H9 (cell line): ENCODE measurements around the gene LRP10. TPM values are rescaled to one million over a fixed set of nuclear protein-coding genes. Genes with fewer than 3 reads are reported as not detected.

Source experiments
- DNase-seq: peaks from one replicate; pipeline ENCODE4 v3.0.0-alpha.2; 2017
- H2AFZ ChIP-seq: one replicate; pipeline ENCODE4 v1.6.1; 2013; ENCODE audit warnings: mild to moderate bottlenecking, low read length, control low read depth, moderate library complexity
- H2AK5ac ChIP-seq: 2 replicates; pipeline ENCODE4 v1.6.1; 2013; ENCODE audit warnings: low read length, control low read depth, mixed read lengths; ENCODE audit not compliant: insufficient read length
- H2BK120ac ChIP-seq: one replicate; pipeline ENCODE4 v1.6.1; 2013; ENCODE audit warnings: low read depth, mild to moderate bottlenecking, low read length, control low read depth, inconsistent platforms; ENCODE audit not compliant: poor library complexity, severe bottlenecking
- H2BK12ac ChIP-seq: 2 replicates; pipeline ENCODE4 v1.6.1; 2013; ENCODE audit warnings: low read length, control low read depth, mixed read lengths, low read depth; ENCODE audit not compliant: insufficient read length
- H2BK15ac ChIP-seq: 2 replicates; pipeline ENCODE4 v1.6.1; 2013; ENCODE audit warnings: low read depth, low read length, control low read depth
- H2BK20ac ChIP-seq: one replicate; pipeline ENCODE4 v1.6.1; 2013; ENCODE audit warnings: low read depth, mild to moderate bottlenecking, low read length, control low read depth, inconsistent platforms; ENCODE audit not compliant: poor library complexity, severe bottlenecking
- H2BK5ac ChIP-seq: 2 replicates; pipeline ENCODE4 v1.6.1; 2013; ENCODE audit warnings: low read length, control low read depth, mixed read lengths; ENCODE audit not compliant: insufficient read length
- H3K14ac ChIP-seq: 2 replicates; pipeline ENCODE4 v1.6.1; 2013; ENCODE audit warnings: low read length, control low read depth; ENCODE audit not compliant: insufficient read depth
- H3K18ac ChIP-seq: 2 replicates; pipeline ENCODE4 v1.6.1; 2013; ENCODE audit warnings: low read depth, mild to moderate bottlenecking, mixed read lengths, low read length, control low read depth; ENCODE audit not compliant: insufficient read length
- H3K23ac ChIP-seq: 2 replicates; pipeline ENCODE4 v1.6.1; 2013; ENCODE audit warnings: low read length, control low read depth, mixed read lengths, low read depth; ENCODE audit not compliant: insufficient read length
- H3K23me2 ChIP-seq: 2 replicates; pipeline ENCODE4 v1.6.1; 2013; ENCODE audit warnings: low read depth, mild to moderate bottlenecking, mixed read lengths, low read length, control low read depth; ENCODE audit not compliant: insufficient read length, poor library complexity, severe bottlenecking
- H3K27ac ChIP-seq: 2 replicates; pipeline ENCODE4 v1.5.1; 2013; ENCODE audit warnings: low read length, control low read depth, mixed read lengths, low read depth; ENCODE audit not compliant: insufficient read length
- H3K27me3 ChIP-seq: 2 replicates; pipeline ENCODE4 v1.6.1; 2013; ENCODE audit warnings: low read length, control low read depth, inconsistent platforms; ENCODE audit not compliant: insufficient read depth
- H3K4ac ChIP-seq: 2 replicates; pipeline ENCODE4 v1.6.1; 2013; ENCODE audit warnings: low read depth, mild to moderate bottlenecking, control low read depth, inconsistent platforms, low read length, moderate library complexity
- H3K4me1 ChIP-seq: 2 replicates; pipeline ENCODE4 v1.6.1; 2013; ENCODE audit warnings: low read length, control low read depth, inconsistent platforms; ENCODE audit not compliant: insufficient read depth
- H3K4me2 ChIP-seq: 2 replicates; pipeline ENCODE4 v1.6.1; 2013; ENCODE audit warnings: low read length, control low read depth, mixed read lengths; ENCODE audit not compliant: insufficient read length, insufficient read depth
- H3K56ac ChIP-seq: 2 replicates; pipeline ENCODE4 v1.6.1; 2013; ENCODE audit warnings: low read depth, mild to moderate bottlenecking, mixed read lengths, low read length, control low read depth; ENCODE audit not compliant: insufficient read length
- H3K79me1 ChIP-seq: 2 replicates; pipeline ENCODE4 v1.6.1; 2013; ENCODE audit warnings: low read depth, mild to moderate bottlenecking, moderate library complexity, low read length, control low read depth, inconsistent platforms; ENCODE audit not compliant: insufficient read depth, poor library complexity, severe bottlenecking
- H3K79me2 ChIP-seq: 2 replicates; pipeline ENCODE4 v1.6.1; 2013; ENCODE audit warnings: low read length, control low read depth, inconsistent platforms; ENCODE audit not compliant: insufficient read depth
- H3K9ac ChIP-seq: 2 replicates; pipeline ENCODE4 v1.6.1; 2013; ENCODE audit warnings: low read length, control low read depth, mixed read lengths; ENCODE audit not compliant: insufficient read length; ENCODE audit errors: extremely low read depth
- H3K9me3 ChIP-seq: one replicate; pipeline ENCODE4 v1.6.1; 2013; ENCODE audit warnings: low read depth, low read length, inconsistent platforms; ENCODE audit not compliant: control insufficient read depth
- H3T11ph ChIP-seq: one replicate; pipeline ENCODE4 v1.6.1; 2013; ENCODE audit warnings: mild to moderate bottlenecking, low read length, control low read depth, inconsistent platforms
- H4K20me1 ChIP-seq: one replicate; pipeline ENCODE4 v1.6.1; 2013; ENCODE audit not compliant: control insufficient read depth, insufficient read length, insufficient read depth
- H4K5ac ChIP-seq: 2 replicates; pipeline ENCODE4 v1.6.1; 2013; ENCODE audit warnings: low read depth, mild to moderate bottlenecking, mixed read lengths, low read length, control low read depth; ENCODE audit not compliant: insufficient read length
- H4K8ac ChIP-seq: replicated peaks from 2 replicates; pipeline ENCODE4 v1.6.1; 2013; ENCODE audit warnings: low read length, control low read depth, mixed read lengths, low read depth; ENCODE audit not compliant: insufficient read length
- H4K91ac ChIP-seq: 2 replicates; pipeline ENCODE4 v1.6.1; 2013; ENCODE audit warnings: low read depth, mild to moderate bottlenecking, moderate library complexity, mixed read lengths, low read length, control low read depth; ENCODE audit not compliant: insufficient read length
- H3K27ac Mint-ChIP-seq, 3 experiments: 2 replicates in 2 of 3; 3 replicates in 1 of 3; pipeline ENCODE4 v1.8.0; 2020 to 2021; ENCODE audit warnings: mixed read lengths in 3 of 3, mild to moderate bottlenecking in 1 of 3, moderate library complexity in 1 of 3
- H3K27me3 Mint-ChIP-seq: 2 replicates; pipeline ENCODE4 v1.8.0; 2021; ENCODE audit warnings: low read depth, mild to moderate bottlenecking, moderate library complexity, mixed read lengths
- H3K36me3 Mint-ChIP-seq, 3 experiments: 2 replicates in 2 of 3; 3 replicates in 1 of 3; pipeline ENCODE4 v1.8.0; 2020 to 2021; ENCODE audit warnings: low read depth in 3 of 3, mixed read lengths in 3 of 3; ENCODE audit not compliant: insufficient read depth in 1 of 3
- H3K4me1 Mint-ChIP-seq, 2 experiments: 2 replicates each; pipeline ENCODE4 v1.8.0; 2020; ENCODE audit warnings: mixed read lengths in 2 of 2
- H3K4me3 Mint-ChIP-seq, 2 experiments: 2 replicates in 1 of 2; 3 replicates in 1 of 2; pipeline ENCODE4 v1.8.0; 2020 to 2021; ENCODE audit warnings: mild to moderate bottlenecking in 2 of 2, mixed read lengths in 2 of 2, moderate library complexity in 1 of 2
- H3K9me3 Mint-ChIP-seq, 2 experiments: 2 replicates in 1 of 2; 3 replicates in 1 of 2; pipeline ENCODE4 v1.8.0; 2020; ENCODE audit warnings: mild to moderate bottlenecking in 2 of 2, mixed read lengths in 2 of 2, moderate library complexity in 1 of 2
- WGBS: extraction: QIAGEN DNeasy Blood & Tissue Kit; methylation state at CpG from one replicate; pipeline ENCODE4 v1.1.7; 2013; ENCODE audit warnings: missing lambda C conversion rate, low lambda C conversion rate, mixed read lengths; ENCODE audit not compliant: insufficient read length; ENCODE audit errors: extremely low coverage; 5-methylcytosine and 5-hydroxymethylcytosine counted together
- total RNA-seq: library from RNA; stranded (reverse); gene quantifications from 2 replicates; pipeline ENCODE4 v1.2.1, GENCODE V29; 2021
- TF ChIP-seq, protein P1 (sequence below): fragments of 200-600 bp; sonication (generic); conservative IDR thresholded peaks from 3 replicates; pipeline ENCODE4 v1.8.0; 2021; ENCODE audit warnings: antibody characterized with exemption, mild to moderate bottlenecking

The LRP10 gene
- total RNA-seq, 1 experiment from 2014 or later = 13.3 TPM

- no peak overlapping the region for H3K56ac ChIP-seq
- no peak overlapping the region for H2BK12ac ChIP-seq
- H4K20me1 ChIP-seq = no peaks in the 10 kb centered on the region
- peak overlapping the region; percentile 44; the same call in 1 of the 2 replicates for H3K14ac ChIP-seq
- no peaks in the 10 kb centered on the region for H3K9me3 ChIP-seq
- H3K9me3 Mint-ChIP-seq = no peaks in the 10 kb centered on the region; a peak in 1 of 5 replicates
- no peak overlapping the region for H3K27ac ChIP-seq
- H4K5ac ChIP-seq = no peak overlapping the region
- H4K8ac ChIP-seq = no peak overlapping the region
- H3K4me3 Mint-ChIP-seq = peak overlapping the region; percentile 87 to 93
- H3K36me3 Mint-ChIP-seq = peaks cover 0 to 11% (median 6%) of the 10 kb centered on the region in 3 experiments; a peak in 3 of 7 replicates
- no peaks in the 10 kb centered on the region for H3K79me2 ChIP-seq
- peak; percentile 83 for DNase-seq
- H3K27ac Mint-ChIP-seq = peak overlapping the region; percentile 84 to 98 (median 97); a peak in 6 of 7 replicates
- peak overlapping the region; percentile 73 for H3K4me2 ChIP-seq
- H3K4me1 ChIP-seq = no peaks in the 10 kb centered on the region; the same call in 1 of the 2 replicates
- H3K27me3 Mint-ChIP-seq = peaks cover 33% of the 10 kb centered on the region
- H3K23ac ChIP-seq = no peak overlapping the region
- TF ChIP-seq, protein P1, sequence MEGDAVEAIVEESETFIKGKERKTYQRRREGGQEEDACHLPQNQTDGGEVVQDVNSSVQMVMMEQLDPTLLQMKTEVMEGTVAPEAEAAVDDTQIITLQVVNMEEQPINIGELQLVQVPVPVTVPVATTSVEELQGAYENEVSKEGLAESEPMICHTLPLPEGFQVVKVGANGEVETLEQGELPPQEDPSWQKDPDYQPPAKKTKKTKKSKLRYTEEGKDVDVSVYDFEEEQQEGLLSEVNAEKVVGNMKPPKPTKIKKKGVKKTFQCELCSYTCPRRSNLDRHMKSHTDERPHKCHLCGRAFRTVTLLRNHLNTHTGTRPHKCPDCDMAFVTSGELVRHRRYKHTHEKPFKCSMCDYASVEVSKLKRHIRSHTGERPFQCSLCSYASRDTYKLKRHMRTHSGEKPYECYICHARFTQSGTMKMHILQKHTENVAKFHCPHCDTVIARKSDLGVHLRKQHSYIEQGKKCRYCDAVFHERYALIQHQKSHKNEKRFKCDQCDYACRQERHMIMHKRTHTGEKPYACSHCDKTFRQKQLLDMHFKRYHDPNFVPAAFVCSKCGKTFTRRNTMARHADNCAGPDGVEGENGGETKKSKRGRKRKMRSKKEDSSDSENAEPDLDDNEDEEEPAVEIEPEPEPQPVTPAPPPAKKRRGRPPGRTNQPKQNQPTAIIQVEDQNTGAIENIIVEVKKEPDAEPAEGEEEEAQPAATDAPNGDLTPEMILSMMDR = no peak
- H3T11ph ChIP-seq = no peak overlapping the region
- H3K9ac ChIP-seq = peak overlapping the region; percentile 45
- no peak overlapping the region for H3K18ac ChIP-seq
- no peak overlapping the region for H2AFZ ChIP-seq
- H2AK5ac ChIP-seq = no peak overlapping the region
- no peaks in the 10 kb centered on the region for H3K79me1 ChIP-seq
- no peak overlapping the region for H2BK5ac ChIP-seq
- no peak overlapping the region for H2BK120ac ChIP-seq
- peaks cover 28 to 34% of the 10 kb centered on the region in 2 experiments for H3K4me1 Mint-ChIP-seq
- H3K4ac ChIP-seq = no peak overlapping the region; the same call in 1 of the 2 replicates
- WGBS = no CpG with 5 or more reads among the region's 11 CpGs
- H2BK15ac ChIP-seq = no peak overlapping the region
- no peak overlapping the region for H2BK20ac ChIP-seq
- peaks cover 13% of the 10 kb centered on the region for H3K23me2 ChIP-seq
- H3K27me3 ChIP-seq = peaks cover 3% of the 10 kb centered on the region; the same call in 1 of the 2 replicates
- no peak overlapping the region for H4K91ac ChIP-seq
Measured at GRCh38 chr14:22887260-22887989, 15.9 kb downstream of the LRP10 start.
